GM12801 (cell line): Measurements from ENCODE around the gene TBC1D22A.

Experiments
- CTCF ChIP-seq: IDR thresholded peaks from one replicate; pipeline ENCODE4 v1.5.1; 2011; ENCODE audit warnings: control low read depth; ENCODE audit not compliant: insufficient read length; ENCODE audit errors: extremely low read depth

Gene TBC1D22A

GRCh38 chr22:46791201-46791731 is 28.8 kb downstream of the TBC1D22A start:
- TF ChIP-seq CTCF: no peak

- no peak for TF ChIP-seq CTCF
Observed at GRCh38 chr22:46792061-46792796, 29.8 kb downstream of the TBC1D22A start.

GRCh38 chr22:46792841-46793261 is 30.4 kb downstream of the TBC1D22A start:
- no peak for TF ChIP-seq CTCF

- no peak for TF ChIP-seq CTCF
Observed at GRCh38 chr22:46793497-46793896, 31.0 kb downstream of the TBC1D22A start.

GRCh38 chr22:46794067-46794466 is 31.6 kb downstream of the TBC1D22A start:
- no peak for TF ChIP-seq CTCF

GRCh38 chr22:46794491-46794890 is 32.0 kb downstream of the TBC1D22A start:
- TF ChIP-seq CTCF: no peak

- no peak for TF ChIP-seq CTCF
Observed at GRCh38 chr22:46795140-46795539, 32.7 kb downstream of the TBC1D22A start.
